Memory B cell (primary cell): ENCODE measurements around the gene CNTN5.
"Not testable (repeated sequence)": the region's sequence is repeated elsewhere in the genome, so short reads cannot be mapped to it uniquely, and the experiment has no call there.

Experiments
- ATAC-seq: fragments of 150-1000 bp; cut with Tn5 transposase; 2 replicates; pipeline ENCODE4 v1.10.0; 2021; ENCODE audit warnings: low read depth, mild to moderate bottlenecking, moderate library complexity
- DNase-seq, 2 donors: peaks; one replicate each; pipeline ENCODE4 v3.0.0; 2022; ENCODE audit warnings: low spot score in 2 of 2
- H3K27ac Mint-ChIP-seq: one replicate; pipeline ENCODE4 v1.8.0; 2022; ENCODE audit warnings: mild to moderate bottlenecking, moderate library complexity, mixed read lengths
- H3K27me3 Mint-ChIP-seq: one replicate; pipeline ENCODE4 v1.8.0; 2022; ENCODE audit warnings: mixed read lengths
- H3K36me3 Mint-ChIP-seq: one replicate; pipeline ENCODE4 v1.8.0; 2022; ENCODE audit warnings: mild to moderate bottlenecking, mixed read lengths
- H3K4me1 Mint-ChIP-seq: one replicate; pipeline ENCODE4 v1.8.0; 2022; ENCODE audit warnings: mixed read lengths
- H3K4me3 Mint-ChIP-seq: one replicate; pipeline ENCODE4 v1.8.0; 2022; ENCODE audit warnings: mild to moderate bottlenecking, moderate library complexity, mixed read lengths
- H3K9me3 Mint-ChIP-seq: one replicate; pipeline ENCODE4 v1.8.0; 2022; ENCODE audit warnings: mixed read lengths

The CNTN5 gene

DNA sequence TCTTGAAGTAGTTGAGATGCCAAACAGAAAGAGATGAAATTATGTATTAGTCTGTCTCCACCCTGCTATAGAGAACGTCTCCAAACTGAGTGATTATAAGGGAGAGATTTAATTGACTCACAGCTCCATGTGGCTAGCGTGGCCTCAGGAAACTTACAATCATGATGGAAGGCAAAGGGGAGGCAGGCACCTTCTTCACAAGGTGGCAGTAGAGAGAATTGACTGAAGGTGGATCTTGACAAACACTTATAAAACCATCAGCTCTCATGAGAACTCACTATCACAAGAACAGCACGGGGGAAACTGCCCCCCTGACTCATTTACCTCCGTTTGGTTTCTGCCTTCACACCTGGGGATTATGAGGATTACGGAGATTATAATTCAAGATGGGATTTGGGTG is 794.0 kb downstream of the CNTN5 start:
- Mint-ChIP-seq H3K4me3 (no peak overlapping the region), H3K4me1 (no peaks in the 10 kb centered on the region), H3K27me3 (no peaks in the 10 kb centered on the region), H3K27ac (no peak overlapping the region), H3K9me3 (peaks cover 6% of the 10 kb centered on the region), H3K36me3 (no peaks in the 10 kb centered on the region)
- no peak for ATAC-seq
- DNase-seq = no peak

- no peaks in the 10 kb centered on the region for H3K4me1 Mint-ChIP-seq
- ATAC-seq = no peak
Measured at GRCh38 chr11:99818991-99819390, 798.2 kb downstream of the CNTN5 start.

GRCh38 chr11:99822846-99823565 is 802.3 kb downstream of the CNTN5 start:
- DNase-seq = no peak
- peaks cover 4% of the 10 kb centered on the region for H3K9me3 Mint-ChIP-seq
- no peak for ATAC-seq
- no peak overlapping the region for H3K27ac Mint-ChIP-seq
- no peak overlapping the region for H3K4me3 Mint-ChIP-seq
- no peaks in the 10 kb centered on the region for H3K36me3 Mint-ChIP-seq
- H3K4me1 Mint-ChIP-seq = no peaks in the 10 kb centered on the region
- no peaks in the 10 kb centered on the region for H3K27me3 Mint-ChIP-seq

More at GRCh38 chr11:99818991-99819390, 798.2 kb downstream of the CNTN5 start:
- no peaks in the 10 kb centered on the region for H3K27me3 Mint-ChIP-seq
- no peak overlapping the region for H3K27ac Mint-ChIP-seq
- H3K36me3 Mint-ChIP-seq = no peaks in the 10 kb centered on the region
- no peak overlapping the region for H3K4me3 Mint-ChIP-seq
- peaks cover 6% of the 10 kb centered on the region for H3K9me3 Mint-ChIP-seq
- DNase-seq = no peak

DNA sequence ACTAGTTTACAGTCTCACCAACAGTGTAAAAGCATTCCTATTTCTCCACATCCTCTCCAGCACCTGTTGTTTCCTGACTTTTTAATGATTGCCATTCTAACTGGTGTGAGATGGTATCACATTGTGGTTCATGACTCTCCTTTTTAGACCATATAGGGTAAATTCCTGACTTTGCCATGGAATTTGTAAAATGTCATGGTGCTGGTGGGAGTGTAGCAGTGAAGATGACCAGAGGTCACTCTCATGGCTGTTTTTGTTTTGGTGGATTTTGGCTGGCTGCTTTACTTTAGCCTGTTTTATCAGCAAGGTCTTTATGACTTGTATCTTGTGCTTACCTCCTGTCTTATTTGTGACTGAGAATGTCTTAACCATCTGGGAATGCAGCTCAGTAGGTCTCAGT is 816.0 kb downstream of the CNTN5 start:
- not testable (repeated sequence) for H3K9me3 Mint-ChIP-seq, H3K27ac Mint-ChIP-seq, ATAC-seq

DNA sequence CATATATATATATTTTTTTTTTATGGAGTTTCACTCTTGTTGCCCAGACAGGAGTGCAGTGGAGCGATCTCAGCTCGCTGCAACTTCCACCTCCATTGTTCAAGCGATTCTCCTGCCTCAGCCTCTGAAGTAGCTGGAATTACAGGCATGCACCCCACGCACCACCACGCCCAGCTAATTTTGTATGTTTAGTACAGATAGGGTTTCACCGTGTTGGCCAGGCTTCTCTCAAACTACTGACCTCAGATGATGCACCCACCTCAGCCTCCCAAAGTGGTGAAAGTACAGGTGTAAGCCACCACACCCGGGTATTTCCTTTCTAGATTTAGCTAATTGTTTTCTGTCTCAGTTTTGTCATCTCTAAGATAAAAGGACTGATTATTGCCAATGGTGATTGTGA is 821.1 kb downstream of the CNTN5 start:
- no peaks in the 10 kb centered on the region for H3K27me3 Mint-ChIP-seq
- no peak overlapping the region for H3K27ac Mint-ChIP-seq
- H3K4me3 Mint-ChIP-seq = no peak overlapping the region
- peaks cover 1% of the 10 kb centered on the region for H3K9me3 Mint-ChIP-seq
- no peaks in the 10 kb centered on the region for H3K36me3 Mint-ChIP-seq
- H3K4me1 Mint-ChIP-seq = no peaks in the 10 kb centered on the region
- ATAC-seq = no peak
- no peak for DNase-seq

More for the DNA sequence above, 816.0 kb downstream of the CNTN5 start:
- not testable (repeated sequence) for H3K4me3 Mint-ChIP-seq, DNase-seq, H3K4me1 Mint-ChIP-seq, H3K36me3 Mint-ChIP-seq, H3K27me3 Mint-ChIP-seq

GRCh38 chr11:99865951-99866350 is 845.2 kb downstream of the CNTN5 start:
- H3K4me3 Mint-ChIP-seq = no peak overlapping the region
- ATAC-seq = no peak
- no peak overlapping the region for H3K27ac Mint-ChIP-seq
- no peak for DNase-seq
- H3K4me1 Mint-ChIP-seq = no peaks in the 10 kb centered on the region
- H3K36me3 Mint-ChIP-seq = no peaks in the 10 kb centered on the region
- peaks cover 2% of the 10 kb centered on the region for H3K9me3 Mint-ChIP-seq
- H3K27me3 Mint-ChIP-seq = no peaks in the 10 kb centered on the region

- H3K27ac Mint-ChIP-seq = no peak overlapping the region
- DNase-seq (no peak), ATAC-seq (no peak)
- no peaks in the 10 kb centered on the region for H3K4me1 Mint-ChIP-seq
- no peaks in the 10 kb centered on the region for H3K36me3 Mint-ChIP-seq
- no peak overlapping the region for H3K4me3 Mint-ChIP-seq
- H3K9me3 Mint-ChIP-seq = peaks cover 4% of the 10 kb centered on the region
- no peaks in the 10 kb centered on the region for H3K27me3 Mint-ChIP-seq
Measured at GRCh38 chr11:99881610-99882009, 860.9 kb downstream of the CNTN5 start.

GRCh38 chr11:99884750-99885149 is 864.0 kb downstream of the CNTN5 start:
- no peaks in the 10 kb centered on the region for H3K27me3 Mint-ChIP-seq
- H3K9me3 Mint-ChIP-seq = peaks cover 7% of the 10 kb centered on the region
- no peak overlapping the region for H3K4me3 Mint-ChIP-seq
- no peak for ATAC-seq
- H3K36me3 Mint-ChIP-seq = no peaks in the 10 kb centered on the region
- no peak overlapping the region for H3K27ac Mint-ChIP-seq
- no peak for DNase-seq
- H3K4me1 Mint-ChIP-seq = no peaks in the 10 kb centered on the region

DNA sequence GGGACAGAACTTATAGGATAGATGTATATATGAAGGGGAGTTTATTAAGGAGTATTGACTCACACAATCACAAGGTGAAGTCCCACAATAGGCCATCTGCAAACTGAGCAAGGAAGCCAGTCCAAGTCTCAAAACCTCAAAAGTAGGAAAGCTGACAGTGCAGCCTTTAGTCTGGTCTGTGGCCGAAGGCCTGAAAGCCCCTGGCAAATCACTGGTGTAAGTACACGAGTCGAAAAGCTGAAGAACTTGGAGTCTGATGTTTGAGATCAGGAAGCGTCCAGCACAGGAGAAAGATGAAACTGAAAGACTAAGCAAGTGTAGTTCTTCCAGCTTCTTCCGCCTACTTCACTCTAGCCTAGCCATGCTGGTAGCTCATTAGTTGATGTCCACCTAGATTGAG is 866.7 kb downstream of the CNTN5 start:
- Mint-ChIP-seq H3K27me3 (no peaks in the 10 kb centered on the region), H3K9me3 (peaks cover 7% of the 10 kb centered on the region), H3K4me3 (no peak overlapping the region), H3K4me1 (no peaks in the 10 kb centered on the region), H3K27ac (no peak overlapping the region), H3K36me3 (no peaks in the 10 kb centered on the region)
- no peak for DNase-seq
- no peak for ATAC-seq

- no peaks in the 10 kb centered on the region for H3K27me3 Mint-ChIP-seq
- ATAC-seq (no peak), DNase-seq (no peak)
- H3K9me3 Mint-ChIP-seq = peaks cover 5% of the 10 kb centered on the region
- no peaks in the 10 kb centered on the region for H3K36me3 Mint-ChIP-seq
- no peak overlapping the region for H3K27ac Mint-ChIP-seq
- H3K4me1 Mint-ChIP-seq = no peaks in the 10 kb centered on the region
- H3K4me3 Mint-ChIP-seq = no peak overlapping the region
Measured at GRCh38 chr11:99893811-99894210, 873.1 kb downstream of the CNTN5 start.

DNA sequence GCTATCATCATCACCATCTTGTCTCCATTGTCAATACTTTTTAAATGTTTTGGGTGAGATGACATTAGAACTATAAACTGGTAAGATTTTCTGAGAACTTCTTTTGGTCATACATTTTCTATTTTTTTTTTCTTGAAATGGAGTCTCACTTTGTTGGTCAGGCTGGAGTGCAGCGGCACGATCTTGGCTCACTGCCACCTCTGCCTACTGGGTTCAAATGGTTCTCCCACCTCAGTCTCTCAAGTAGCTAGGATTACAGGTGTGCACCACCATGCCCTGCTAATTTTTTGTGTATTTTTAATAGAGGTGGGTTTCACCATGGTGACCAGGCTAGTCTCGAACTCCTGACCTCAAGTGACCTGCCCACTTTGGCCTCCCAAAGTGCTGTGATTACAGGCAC is 880.4 kb downstream of the CNTN5 start:
- H3K4me1 Mint-ChIP-seq = no peaks in the 10 kb centered on the region
- ATAC-seq = no peak
- no peaks in the 10 kb centered on the region for H3K27me3 Mint-ChIP-seq
- no peaks in the 10 kb centered on the region for H3K36me3 Mint-ChIP-seq
- no peak overlapping the region for H3K4me3 Mint-ChIP-seq
- no peak overlapping the region for H3K27ac Mint-ChIP-seq
- H3K9me3 Mint-ChIP-seq = peaks cover 18% of the 10 kb centered on the region
- no peak for DNase-seq

DNA sequence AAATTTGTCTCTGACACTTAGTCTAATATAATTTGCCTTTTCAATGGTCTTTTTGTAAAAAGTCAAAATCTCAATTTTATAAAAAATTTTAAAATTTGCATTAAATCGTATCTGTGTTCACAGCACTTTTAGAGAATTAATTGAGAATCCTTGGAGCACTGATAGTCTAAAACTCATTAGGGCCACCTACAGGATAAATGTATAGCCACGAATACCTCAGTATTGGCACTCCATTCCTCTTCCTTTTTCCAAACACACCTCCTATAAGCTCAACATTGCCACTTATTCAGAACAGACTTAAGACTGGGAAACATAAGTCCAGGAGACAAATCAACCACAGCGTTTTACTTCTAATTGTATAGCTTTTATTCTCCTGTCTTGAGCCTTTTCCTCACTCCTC is 890.4 kb downstream of the CNTN5 start:
- Mint-ChIP-seq H3K27ac (no peak overlapping the region), H3K4me1 (no peaks in the 10 kb centered on the region), H3K27me3 (no peaks in the 10 kb centered on the region), H3K9me3 (peaks cover 2% of the 10 kb centered on the region), H3K36me3 (no peaks in the 10 kb centered on the region), H3K4me3 (no peak overlapping the region)
- ATAC-seq = no peak
- no peak for DNase-seq

DNA sequence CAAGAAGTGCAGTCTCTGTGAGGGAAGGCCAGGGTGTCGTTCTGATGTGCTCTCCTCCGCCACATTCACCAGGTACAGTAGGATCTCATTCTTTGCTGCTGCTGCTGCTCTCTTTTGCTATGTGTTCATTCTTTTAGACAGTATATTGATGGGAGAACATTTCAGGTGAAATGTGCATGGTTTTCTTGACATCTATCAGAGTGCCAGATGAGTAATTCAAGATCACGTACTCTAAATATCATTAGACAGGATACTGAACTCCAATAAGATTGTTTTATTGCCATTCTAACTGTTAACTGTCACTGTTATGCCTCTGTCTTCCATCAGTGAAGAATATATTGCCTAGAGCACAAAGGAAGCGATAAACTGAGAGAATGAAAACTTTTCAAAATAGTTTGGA is 895.3 kb downstream of the CNTN5 start:
- Mint-ChIP-seq H3K27me3 (no peaks in the 10 kb centered on the region), H3K4me3 (no peak overlapping the region), H3K9me3 (peaks cover 14% of the 10 kb centered on the region), H3K4me1 (no peaks in the 10 kb centered on the region), H3K36me3 (no peaks in the 10 kb centered on the region), H3K27ac (no peak overlapping the region)
- DNase-seq (no peak), ATAC-seq (no peak)

- no peaks in the 10 kb centered on the region for H3K27me3 Mint-ChIP-seq
- no peak overlapping the region for H3K27ac Mint-ChIP-seq
- no peaks in the 10 kb centered on the region for H3K36me3 Mint-ChIP-seq
- H3K4me1 Mint-ChIP-seq = no peaks in the 10 kb centered on the region
- H3K9me3 Mint-ChIP-seq = peaks cover 16% of the 10 kb centered on the region
- DNase-seq (no peak), ATAC-seq (no peak)
- no peak overlapping the region for H3K4me3 Mint-ChIP-seq
Measured at GRCh38 chr11:99918761-99919160, 898.0 kb downstream of the CNTN5 start.

- H3K4me3 Mint-ChIP-seq = no peak overlapping the region
- H3K9me3 Mint-ChIP-seq = peaks cover 16% of the 10 kb centered on the region
- DNase-seq (no peak), ATAC-seq (no peak)
- H3K27me3 Mint-ChIP-seq = no peaks in the 10 kb centered on the region
- H3K4me1 Mint-ChIP-seq = no peaks in the 10 kb centered on the region
- H3K36me3 Mint-ChIP-seq = no peaks in the 10 kb centered on the region
- no peak overlapping the region for H3K27ac Mint-ChIP-seq
Measured at GRCh38 chr11:99920956-99921355, 900.2 kb downstream of the CNTN5 start.
